K562 (cell line): Measurements from ENCODE around the gene CNTD1. TPM values are rescaled to one million over a fixed set of nuclear protein-coding genes. Genes with fewer than 3 reads are reported as not detected.

Source experiments
- ATAC-seq: fragments of 200-7000 bp; cut with Tn5 transposase; 3 replicates; pipeline ENCODE4 v1.9.1; 2020; ENCODE audit warnings: moderate library complexity
- BruUV-seq: library from RNA; stranded (reverse); fragments of 400-500 nt; replicated peaks from 2 replicates; lab custom pipeline; 2021; lab: Mats Ljungman, UMichigan
- CTCF ChIA-PET: fragments of 300-600 bp; formaldehyde crosslinking; extraction: SDS; loops from one replicate; lab custom pipeline; 2021; ENCODE audit warnings: low intra/inter-chr PET ratio; lab: Yijun Ruan, JAX
- POLR2A ChIA-PET: fragments of 300-600, 350-650 bp; sonication (Branson Sonifier 250); formaldehyde crosslinking; extraction: SDS; loops from one replicate; lab custom pipeline; 2021; ENCODE audit warnings: antibody characterized with exemption, inconsistent platforms; lab: Yijun Ruan, JAX
- DNase-seq, 4 experiments: peaks; one replicate each; pipeline versions ENCODE4 v3.0.0 to v3.0.0-alpha.2; 2011 to 2018; ENCODE audit warnings: low spot score in 3 of 4, mixed read lengths in 3 of 4; ENCODE audit errors: extremely low read depth in 1 of 4
- FAIRE-seq: peaks from 2 replicates; lab custom pipeline; 2011; peaks lifted over from hg19 to GRCh38; lab: Jason Lieb, UNC
- H2AFZ ChIP-seq: 2 replicates; pipeline ENCODE4 v1.6.0; 2011; ENCODE audit warnings: low read depth, low read length, control low read depth, inconsistent platforms
- H3K27ac ChIP-seq: fragments of 200-600 bp; 3 replicates; pipeline ENCODE4 v1.8.0; 2011; ENCODE audit warnings: low read depth, mild to moderate bottlenecking, control low read depth, inconsistent platforms, low read length, moderate library complexity, mixed read lengths; ENCODE audit errors: extremely low read depth
- H3K27me3 ChIP-seq, 2 experiments: fragments of 300-600 bp in 1 of 2; 2 replicates in 1 of 2; 3 replicates in 1 of 2; pipeline versions ENCODE4 v1.6.0 to v1.8.0; 2011; ENCODE audit warnings: inconsistent platforms in 2 of 2, low read length in 2 of 2, mild to moderate bottlenecking in 1 of 2, mixed read lengths in 1 of 2, moderate library complexity in 1 of 2; ENCODE audit not compliant: control insufficient read depth in 2 of 2, insufficient read depth in 2 of 2
- H3K36me3 ChIP-seq: fragments of 300-600 bp; 3 replicates; pipeline ENCODE4 v1.8.0; 2011; ENCODE audit warnings: mild to moderate bottlenecking, low read length, inconsistent platforms; ENCODE audit not compliant: control insufficient read depth, insufficient read depth
- H3K4me1 ChIP-seq, 2 experiments: fragments of 200-600 bp in 1 of 2; replicated peaks in 1 of 2; 2 replicates in 1 of 2; 3 replicates in 1 of 2; pipeline versions ENCODE4 v1.5.1 to v1.8.0; 2011; ENCODE audit warnings: inconsistent platforms in 2 of 2, low read length in 2 of 2, mild to moderate bottlenecking in 1 of 2, mixed read lengths in 1 of 2, moderate library complexity in 1 of 2; ENCODE audit not compliant: control insufficient read depth in 2 of 2, insufficient read depth in 2 of 2
- H3K4me2 ChIP-seq: 2 replicates; pipeline ENCODE4 v1.6.1; 2011; ENCODE audit warnings: low read length, control low read depth, inconsistent platforms, mixed read lengths; ENCODE audit not compliant: insufficient read depth
- H3K4me3 ChIP-seq: fragments of 200-600 bp; sonication (generic), shearing (Covaris generic); 2 replicates; pipeline ENCODE4 v1.5.1; 2016; ENCODE audit warnings: control low read depth, inconsistent platforms
- H3K79me2 ChIP-seq: fragments of 200-600 bp; 3 replicates; pipeline ENCODE4 v1.8.0; 2011; ENCODE audit warnings: low read length, inconsistent platforms; ENCODE audit not compliant: control insufficient read depth, insufficient read depth
- H3K9ac ChIP-seq, 2 experiments: 2 replicates each; pipeline versions ENCODE4 v1.6.0 to v1.6.1; 2011; ENCODE audit warnings: low read depth in 2 of 2, low read length in 2 of 2, control low read depth in 1 of 2, inconsistent platforms in 1 of 2, mild to moderate bottlenecking in 1 of 2, mixed read lengths in 1 of 2; ENCODE audit not compliant: insufficient read depth in 1 of 2
- H3K9me1 ChIP-seq: one replicate; pipeline ENCODE4 v1.6.0; 2011; ENCODE audit warnings: inconsistent platforms, mild to moderate bottlenecking, low read length, moderate library complexity; ENCODE audit not compliant: control insufficient read depth, insufficient read depth
- H3K9me3 ChIP-seq: replicated peaks from 2 replicates; pipeline ENCODE4 v1.5.1; 2011; ENCODE audit warnings: low read depth, low read length, inconsistent platforms; ENCODE audit not compliant: control insufficient read depth, insufficient read depth
- H4K20me1 ChIP-seq: replicated peaks from 2 replicates; pipeline ENCODE4 v1.6.1; 2011; ENCODE audit warnings: low read length, inconsistent platforms, mixed read lengths; ENCODE audit not compliant: control insufficient read depth, insufficient read depth
- ATF4 ChIP-seq: fragments of 450-650 bp; formaldehyde crosslinking; IDR thresholded peaks from 2 replicates; pipeline ENCODE4 v1.4.0; 2022; ENCODE audit warnings: mild to moderate bottlenecking, moderate library complexity
- CREB1 ChIP-seq, 2 experiments: sonication (generic) in 1 of 2; formaldehyde crosslinking in 1 of 2; IDR thresholded peaks; 2 replicates each; pipeline versions ENCODE4 v1.6.1 to v1.8.0; 2012 to 2022; ENCODE audit warnings: inconsistent platforms in 1 of 2, mild to moderate bottlenecking in 1 of 2, missing genetic modification reagents in 1 of 2, moderate library complexity in 1 of 2
- E2F6 ChIP-seq, 2 experiments: IDR thresholded peaks; 2 replicates each; pipeline ENCODE4 v1.6.1; 2011; ENCODE audit warnings: borderline replicate concordance in 1 of 2, control low read depth in 1 of 2, low read depth in 1 of 2, low read length in 1 of 2, mild to moderate bottlenecking in 1 of 2, mixed read lengths in 1 of 2, moderate library complexity in 1 of 2; ENCODE audit not compliant: insufficient read depth in 1 of 2, insufficient read length in 1 of 2, poor library complexity in 1 of 2, severe bottlenecking in 1 of 2; ENCODE audit errors: extremely low read depth in 1 of 2
- GABPB1 ChIP-seq: sonication (generic); formaldehyde crosslinking; IDR thresholded peaks from 2 replicates; pipeline ENCODE4 v1.8.0; 2022; ENCODE audit warnings: mild to moderate bottlenecking, missing genetic modification reagents
- GTF2B ChIP-seq: IDR thresholded peaks from 2 replicates; pipeline ENCODE4 v1.6.1; 2011; ENCODE audit not compliant: insufficient read length; ENCODE audit errors: extremely low read depth
- HDAC3 ChIP-seq: fragments of 450-650 bp; IDR thresholded peaks from 2 replicates; pipeline ENCODE4 v1.6.1; 2018; ENCODE audit warnings: borderline replicate concordance, mild to moderate bottlenecking, moderate library complexity; ENCODE audit not compliant: partially characterized antibody
- HDAC8 ChIP-seq: fragments of 450-650 bp; IDR thresholded peaks from 2 replicates; pipeline ENCODE4 v1.6.1; 2016; ENCODE audit warnings: mild to moderate bottlenecking, missing genetic modification characterization, moderate library complexity, missing compliant biosample characterization
- KLF13 ChIP-seq: fragments of 450-650 bp; IDR thresholded peaks from 2 replicates; pipeline ENCODE4 v1.6.1; 2016; ENCODE audit warnings: missing genetic modification characterization, low read depth, mild to moderate bottlenecking, missing compliant biosample characterization, moderate library complexity, borderline replicate concordance
- MAFF ChIP-seq: IDR thresholded peaks from 2 replicates; pipeline ENCODE4 v1.6.1; 2012; ENCODE audit warnings: low read length, improper control_type of control experiment
- NCOA1 ChIP-seq: fragments of 450-650 bp; IDR thresholded peaks from 2 replicates; pipeline ENCODE4 v1.6.1; 2016; ENCODE audit warnings: low read depth
- NFIC ChIP-seq: fragments of 450-650 bp; IDR thresholded peaks from 2 replicates; pipeline ENCODE4 v1.6.1; 2017; ENCODE audit warnings: mild to moderate bottlenecking, inconsistent platforms
- NR2C2 ChIP-seq, 2 experiments: fragments of 200-800 bp in 1 of 2; sonication (Bioruptor generic) in 1 of 2; sonication (generic) in 1 of 2; formaldehyde crosslinking in 1 of 2; IDR thresholded peaks; 2 replicates each; pipeline versions ENCODE4 v1.6.1 to v1.8.0; 2016 to 2022; ENCODE audit warnings: mild to moderate bottlenecking in 1 of 2, missing compliant biosample characterization in 1 of 2, missing genetic modification characterization in 1 of 2, missing genetic modification reagents in 1 of 2
- SRSF7 ChIP-seq: fragments of 200-400 bp; formaldehyde crosslinking; optimal IDR thresholded peaks from 2 replicates; pipeline ENCODE3; 2017; ENCODE audit warnings: mild to moderate bottlenecking, low read depth, low read length
- TBP ChIP-seq: optimal IDR thresholded peaks from 2 replicates; pipeline ENCODE3; 2011; ENCODE audit warnings: low read depth, low read length, improper control_type of control experiment
- TCF3 ChIP-seq: sonication (generic); formaldehyde crosslinking; IDR thresholded peaks from 2 replicates; pipeline ENCODE4 v1.4.0; 2020; ENCODE audit warnings: mild to moderate bottlenecking, missing genetic modification reagents
- TCF7 ChIP-seq: sonication (generic); IDR thresholded peaks from 2 replicates; pipeline ENCODE4 v1.6.1; 2016; ENCODE audit warnings: antibody characterized with exemption, borderline replicate concordance
- ZBTB17 ChIP-seq: fragments of 450-650 bp; formaldehyde crosslinking; IDR thresholded peaks from 2 replicates; pipeline ENCODE4 v1.4.0; 2020; ENCODE audit warnings: mild to moderate bottlenecking
- WGBS: fragments of 100-300 bp; shearing (Covaris generic); methylation state at CpG from one replicate; pipeline ENCODE4 v1.1.6; 2016; ENCODE audit warnings: low coverage, mixed read lengths; ENCODE audit not compliant: insufficient coverage; ENCODE audit errors: missing lambda C conversion rate; 5-methylcytosine and 5-hydroxymethylcytosine counted together
- in situ Hi-C: fragments of 300-500 bp; cut with MboI; formaldehyde crosslinking; loops from 4 replicates; pipeline ENCODE4 v1.15.0; 2018; ENCODE audit warnings: inconsistent platforms, mixed read lengths
- intact Hi-C: fragments of 100-400 bp; cut with micrococcal nuclease; formaldehyde crosslinking; loops from 2 replicates; pipeline ENCODE4 v1.14.2; 2022
- polyA plus RNA-seq, 8 experiments: library from polyadenylated mRNA; depleted of rRNA in 4 of 8; stranded (reverse) in 5 of 8; unstranded in 3 of 8; fragments of >200 nt; fragmentation: Nextera tagmentation in 2 of 8; fragmentation: Illumina TruSeq in 1 of 8; extraction: Ambion mirVana in 2 of 8; extraction: Trizol in 1 of 8; gene quantifications; 2 replicates each; pipeline versions ENCODE4 v1.2.1 to v1.2.3, GENCODE V29; 2011 to 2014; ENCODE audit warnings: inconsistent platforms in 1 of 8, missing spikeins in 1 of 8
- total RNA-seq, 7 experiments: library from RNA; depleted of rRNA in 6 of 7; stranded (reverse); fragments of >200 nt in 6 of 7; fragmentation: Illumina TruSeq in 2 of 7; extraction: Trizol in 2 of 7; gene quantifications; 2 replicates each; pipeline versions ENCODE4 v1.2.1 to v1.2.3, GENCODE V29; 2011 to 2021; ENCODE audit warnings: low replicate concordance in 1 of 7

The CNTD1 gene
- total and polyA plus RNA-seq, 9 of the 15 experiments (the other 6 are each of a cell fraction or from before 2014, with no cell fraction given), result 0.12 to 0.86 (median 0.41) TPM; not detected in 1

- H3K4me1 ChIP-seq, result peaks cover 27 to 40% of the 10 kb centered on the region in 2 experiments
- H3K4me3 ChIP-seq, result peak within 1 kb of the TSS; percentile 84
- in situ Hi-C loops, result no loop called here
- peak within 1 kb of the TSS; percentile 88 to 95 for H3K9ac ChIP-seq
- peak; percentile 86 for ATAC-seq
- no peaks in the 10 kb centered on the region for H3K27me3 ChIP-seq
- whole genome bisulfite sequencing, result under 1% methylated on average over 34 of the region's 39 CpGs
- H3K27ac ChIP-seq, result peak within 1 kb of the TSS; percentile 85
- peak; percentile 91 for FAIRE-seq
- ChIA-PET POLR2A (interaction anchor here (0.6 to 1.5 kb wide), 15 partner anchors 8 to 462 kb away, joined by 3 to 12 read pairs (median 3); partner anchors contain the start of genes AARSD1, RAMP2, RETREG3 and TUBG1), CTCF (interaction anchor here (0.6 to 1.1 kb wide), 3 partner anchors 155 to 256 kb away, joined by 3 read pairs; no protein-coding TSS in a partner anchor)
- BruUV-seq, result TSS peak; percentile 70
- peaks cover 23% of the 10 kb centered on the region for H3K79me2 ChIP-seq
- H2AFZ ChIP-seq, result peak within 1 kb of the TSS; percentile 89
- no peaks in the 10 kb centered on the region for H4K20me1 ChIP-seq
- no peaks in the 10 kb centered on the region for H3K9me3 ChIP-seq
- H3K36me3 ChIP-seq, result peaks cover 36% of the 10 kb centered on the region
- intact Hi-C loops, result loop anchor here (2.0 kb wide), 1 partner anchor 51 kb away; the partner anchor contains the start of gene BECN1
- H3K4me2 ChIP-seq, result peak within 1 kb of the TSS; percentile 97
- H3K9me1 ChIP-seq, result no peaks in the 10 kb centered on the region
- DNase-seq, result peak; percentile 83 to 92 (median 86)
- 0 out of 2 replicates have a peak, but pooled peaks have one; percentile 59 for TF ChIP-seq KLF13 (tag)
- peak; percentile 22 for TF ChIP-seq HDAC3
- no peak for TF ChIP-seq NR2C2 (CRISPR knock-in tag; IDR thresholded peaks at IDR 0.05)
- peak; percentile 93 for TF ChIP-seq NR2C2 (tag; IDR thresholded peaks at IDR 0.05)
- TF ChIP-seq GTF2B, result peak; percentile 29
- TF ChIP-seq ZBTB17 (CRISPR knock-in tag), result peak; percentile 49; the same call in 1 of the 2 replicates
- peak; percentile 97 for TF ChIP-seq GABPB1 (CRISPR knock-in tag)
- TF ChIP-seq ATF4, result peak; percentile 42; the same call in 1 of the 2 replicates
- TF ChIP-seq E2F6 (IDR thresholded peaks at IDR 0.05; ENCODE audit: borderline replicate concordance in 1 of 2, extremely low read depth in 1 of 2, insufficient read depth in 1 of 2, insufficient read length in 1 of 2, low read depth in 1 of 2, low read length in 1 of 2, poor library complexity in 1 of 2, severe bottlenecking in 1 of 2), result peak in 1 of 2 experiments; percentile 30
- no peak for TF ChIP-seq SRSF7
- TF ChIP-seq TBP, result peak; percentile 92
- TF ChIP-seq CREB1 (IDR thresholded peaks at IDR 0.05), result 0 out of 2 replicates have a peak, but pooled peaks have one; percentile 24
- TF ChIP-seq CREB1 (CRISPR knock-in tag; IDR thresholded peaks at IDR 0.05), result 0 out of 2 replicates have a peak, but pooled peaks have one; percentile 31
- TF ChIP-seq HDAC8 (tag), result no peak
- TF ChIP-seq TCF3 (CRISPR knock-in tag), result peak; percentile 18; the same call in 1 of the 2 replicates
- TF ChIP-seq TCF7, result peak; percentile 87
- TF ChIP-seq NFIC, result peak; percentile 49
- peak; percentile 98 for TF ChIP-seq NCOA1
- TF ChIP-seq MAFF, result no peak
Measured at GRCh38 chr17:42773290-42774035, 25.2 kb upstream of the CNTD1 start, which contains the start of gene VPS25. Gene VPS25 (plus strand): TSS chr17:42773449. CDS start chr17:42773476, 27 bp downstream.
